GM21717 (cell line): ENCODE measurements around the gene IGFBP2.

Source experiments
- ATAC-seq: cut with Tn5 transposase; IDR thresholded peaks from one replicate; pipeline ENCODE4 v1.9.1; 2021; ENCODE audit warnings: mild to moderate bottlenecking, moderate library complexity; ENCODE audit not compliant: unreplicated experiment

The IGFBP2 gene

GRCh38 chr2:216680951-216681629, 47.9 kb downstream of the IGFBP2 start:
- ATAC-seq: no peak

DNA sequence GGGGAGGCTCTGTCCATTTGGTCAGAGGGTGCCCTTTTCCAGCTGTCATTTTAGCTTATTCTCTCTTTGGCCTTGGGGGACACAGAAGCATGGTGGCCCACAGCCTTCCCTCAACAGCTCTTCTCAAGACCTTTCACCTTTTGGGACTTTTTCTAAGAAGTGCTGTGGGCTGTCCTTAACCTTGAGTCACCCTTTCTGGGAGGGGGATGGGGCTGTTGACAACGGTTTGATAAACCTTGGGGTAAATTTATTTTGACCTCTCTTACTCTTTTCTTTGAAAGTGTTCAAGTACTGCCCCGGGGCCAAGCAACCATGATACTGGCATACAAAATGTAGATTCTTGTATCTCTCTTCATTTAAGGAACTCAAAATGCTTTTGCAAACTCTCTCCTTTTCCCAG, 48.5 kb downstream of the IGFBP2 start:
- no peak for ATAC-seq

GRCh38 chr2:216683846-216684245, 50.6 kb downstream of the IGFBP2 start:
- ATAC-seq: no peak

DNA sequence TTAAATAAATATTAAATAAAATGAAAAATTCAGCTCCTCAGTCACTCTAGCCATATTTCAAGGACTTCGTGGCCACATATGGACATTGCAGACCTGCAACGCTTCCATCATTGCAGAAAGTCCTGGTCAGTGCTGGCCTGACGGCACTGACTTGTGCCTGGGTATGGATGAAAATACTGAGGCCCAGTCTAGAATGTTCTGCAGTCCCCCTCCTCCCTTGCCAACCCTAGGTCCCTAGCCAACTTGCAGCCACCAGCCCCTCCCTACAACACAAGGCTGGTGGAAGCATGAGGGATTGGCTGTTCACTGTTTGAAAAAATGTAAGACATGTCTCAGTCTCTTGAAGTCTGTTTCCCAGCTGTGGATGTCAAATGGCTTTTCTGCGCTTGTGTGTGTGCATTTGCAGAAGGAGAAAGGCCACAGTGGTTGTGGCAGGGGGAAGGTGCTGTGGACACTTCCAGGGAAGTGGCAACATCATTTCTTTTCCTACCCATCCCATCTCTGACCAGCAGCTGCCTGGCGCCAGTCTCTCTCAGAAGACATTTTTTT, 52.2 kb downstream of the IGFBP2 start:
- ATAC-seq: no peak

- ATAC-seq: no peak
Observed at GRCh38 chr2:216687111-216687510, 53.9 kb downstream of the IGFBP2 start.

GRCh38 chr2:216687646-216688045, 54.4 kb downstream of the IGFBP2 start:
- ATAC-seq: no peak

DNA sequence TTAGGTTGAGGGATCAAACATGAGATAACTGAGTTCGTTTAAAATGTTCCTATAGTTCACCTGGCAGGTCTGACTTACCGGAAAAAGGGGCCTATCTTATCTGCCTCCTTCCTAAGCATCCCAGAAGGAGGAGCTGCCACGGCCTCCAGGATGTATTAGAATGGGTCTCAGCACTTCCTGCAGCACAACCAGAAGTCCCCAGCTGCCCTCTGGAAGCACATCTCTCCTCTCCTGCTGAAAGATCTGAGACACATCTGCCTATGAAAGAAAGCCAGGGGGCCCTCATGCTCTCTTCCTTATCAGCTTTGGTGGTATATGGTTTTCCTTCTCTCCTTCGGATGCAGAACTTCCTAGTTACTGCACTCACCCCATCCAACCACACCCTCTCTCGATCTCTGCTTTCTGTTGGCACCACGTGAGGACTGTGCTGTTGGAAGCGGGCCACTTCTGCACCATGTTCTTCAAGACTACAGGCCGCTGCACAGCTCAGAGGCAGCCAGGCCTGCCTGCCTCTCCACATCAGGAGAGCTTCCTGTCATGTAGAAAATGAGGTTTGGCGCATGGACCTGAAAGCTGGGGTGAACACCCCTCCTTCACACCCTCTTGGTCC, 55.6 kb downstream of the IGFBP2 start:
- ATAC-seq: no peak

- ATAC-seq: no peak
Observed at GRCh38 chr2:216689397-216689796, 56.2 kb downstream of the IGFBP2 start.

- no peak for ATAC-seq
Observed at GRCh38 chr2:216690456-216690852, 57.2 kb downstream of the IGFBP2 start.

- ATAC-seq: no peak
Observed at GRCh38 chr2:216690853-216691741, 57.9 kb downstream of the IGFBP2 start.

- no peak for ATAC-seq
Observed at GRCh38 chr2:216692636-216693413, 59.6 kb downstream of the IGFBP2 start.

DNA sequence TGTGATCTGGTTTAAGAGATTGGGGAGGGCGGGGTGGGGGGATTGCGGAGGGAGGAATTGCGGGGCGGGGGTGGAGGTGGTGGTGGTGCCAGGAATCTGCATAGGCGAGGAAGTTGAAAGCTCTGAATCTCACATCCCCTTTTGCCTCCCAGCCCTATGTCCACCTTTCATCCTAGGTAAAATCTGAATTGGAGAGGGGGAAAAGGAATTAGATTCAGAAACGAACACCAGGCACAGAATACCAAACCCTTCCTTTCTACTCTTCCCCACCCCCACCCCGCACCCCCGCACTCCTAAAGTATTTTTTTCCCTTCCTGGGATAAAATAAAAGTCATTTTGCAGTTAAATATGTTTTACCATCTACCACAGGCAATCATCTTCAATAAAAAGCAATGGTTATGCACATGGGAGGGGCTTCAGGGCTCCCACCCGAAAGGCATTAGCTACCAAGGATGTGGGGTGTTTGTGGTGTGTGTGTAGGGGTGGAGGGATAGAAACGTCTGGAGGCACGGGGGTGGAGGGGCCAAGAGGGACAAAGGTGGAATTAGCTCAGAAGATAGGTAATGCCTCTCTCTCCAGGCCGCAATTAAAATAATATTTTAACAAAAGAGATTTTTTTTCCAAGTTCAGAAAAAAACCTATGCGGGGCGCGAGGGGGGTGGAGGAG, 60.3 kb downstream of the IGFBP2 start:
- no peak for ATAC-seq

DNA sequence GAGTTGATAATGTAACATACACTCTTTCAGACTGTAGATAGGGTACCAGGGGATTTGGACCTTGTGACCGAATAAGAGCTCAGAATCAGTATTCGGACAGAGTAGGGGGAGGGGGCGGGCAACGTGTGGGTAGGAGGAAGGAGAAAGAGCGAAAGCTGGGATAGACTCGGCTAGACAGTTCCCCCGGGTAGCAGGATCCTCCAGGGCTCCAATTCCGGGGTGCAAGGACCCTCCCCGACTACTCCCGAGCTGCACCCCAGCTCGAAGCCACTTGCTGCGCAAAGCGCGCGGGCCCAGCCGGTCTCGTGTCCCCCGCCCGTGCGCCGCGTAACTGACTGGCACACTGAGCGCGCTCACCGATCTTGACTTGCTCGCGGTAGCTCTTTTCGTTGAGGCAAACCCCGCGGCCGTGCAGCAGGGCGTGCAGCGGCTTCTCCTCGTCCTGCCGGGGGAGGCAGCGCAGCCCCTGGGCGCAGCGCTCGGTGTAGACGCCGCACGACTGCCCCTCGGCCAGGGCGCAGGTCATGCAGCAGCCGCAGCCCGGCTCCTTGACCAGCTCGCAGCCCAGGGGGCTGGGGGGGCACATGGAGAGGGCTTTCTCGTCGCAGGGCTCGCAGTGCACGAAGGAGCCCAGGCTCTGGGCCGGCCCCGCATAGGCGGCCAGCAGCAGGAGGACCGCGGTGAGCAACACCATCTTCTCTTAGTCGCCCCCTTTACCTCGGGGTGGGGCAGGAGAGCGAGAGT, 61.0 kb downstream of the IGFBP2 start:
- ATAC-seq: no peak

GRCh38 chr2:216694826-216695217, 61.6 kb downstream of the IGFBP2 start:
- no peak for ATAC-seq

DNA sequence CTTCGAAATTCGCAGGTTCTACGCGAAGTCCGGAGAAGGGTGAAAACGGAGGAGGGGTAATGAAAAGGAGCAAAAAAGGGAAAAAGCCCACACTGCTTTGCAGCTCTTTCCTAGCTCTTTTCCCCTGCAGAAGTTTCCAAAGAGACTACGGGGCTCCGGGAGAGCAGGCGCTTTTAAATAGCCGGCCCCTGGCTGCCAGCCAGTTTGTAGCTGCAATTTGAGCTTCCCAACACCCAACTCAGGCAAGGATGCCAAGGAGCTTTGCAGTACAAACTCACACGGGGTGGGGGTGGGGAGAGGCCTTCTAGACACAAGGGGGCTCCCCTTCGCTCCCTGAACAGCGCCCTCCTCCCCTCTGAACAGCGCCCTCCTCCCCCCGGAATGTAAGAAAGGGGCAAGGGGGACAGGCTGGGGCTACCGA, 62.2 kb downstream of the IGFBP2 start, which contains the start of gene IGFBP5:
Gene IGFBP5 (minus strand): TSS at position 149 of the 421 bp plus-strand sequence. CDS start 774 bp downstream, outside the sequence.
- no peak for ATAC-seq

GRCh38 chr2:216696321-216696720, 63.1 kb downstream of the IGFBP2 start:
- ATAC-seq: no peak

- ATAC-seq: no peak
Observed at GRCh38 chr2:216696751-216697560, 63.7 kb downstream of the IGFBP2 start.

GRCh38 chr2:216698293-216698692, 65.1 kb downstream of the IGFBP2 start:
- no peak for ATAC-seq

DNA sequence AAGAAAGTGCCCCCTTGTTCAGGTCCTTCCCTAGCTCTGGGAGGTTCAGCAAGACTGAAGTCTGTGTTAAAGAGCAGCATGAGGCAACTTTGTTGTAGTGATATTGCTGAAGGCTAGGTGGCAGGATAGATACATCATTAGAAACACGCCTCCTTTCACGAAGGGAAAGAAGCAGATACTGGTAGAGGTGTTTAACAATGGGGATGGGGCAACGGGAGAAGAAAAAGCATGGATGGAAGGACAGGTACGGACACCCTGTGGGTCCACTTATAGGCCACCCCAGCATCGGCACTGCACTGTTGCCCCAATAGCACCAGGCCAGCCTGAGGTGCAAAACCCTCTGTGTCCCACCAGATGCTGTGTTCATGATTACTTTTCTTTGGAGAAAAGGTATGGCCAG, 65.7 kb downstream of the IGFBP2 start:
- ATAC-seq: no peak
